ENCODE results near the gene TNK2.

- TF ChIP-seq POLR2A (IDR thresholded peaks at IDR 0.05) (no peak), CTCF (IDR thresholded peaks at IDR 0.05 in 4 of 5, conservative IDR thresholded peaks at IDR 0.05 in 1 of 5) (no peak)
These were observed 61.0 kb downstream of the TNK2 start for GRCh38 chr3:195847055-195847950.

Data from gastrocnemius medialis (tissue), 4 donors.